ENCODE results near the gene CRABP2.

DNA sequence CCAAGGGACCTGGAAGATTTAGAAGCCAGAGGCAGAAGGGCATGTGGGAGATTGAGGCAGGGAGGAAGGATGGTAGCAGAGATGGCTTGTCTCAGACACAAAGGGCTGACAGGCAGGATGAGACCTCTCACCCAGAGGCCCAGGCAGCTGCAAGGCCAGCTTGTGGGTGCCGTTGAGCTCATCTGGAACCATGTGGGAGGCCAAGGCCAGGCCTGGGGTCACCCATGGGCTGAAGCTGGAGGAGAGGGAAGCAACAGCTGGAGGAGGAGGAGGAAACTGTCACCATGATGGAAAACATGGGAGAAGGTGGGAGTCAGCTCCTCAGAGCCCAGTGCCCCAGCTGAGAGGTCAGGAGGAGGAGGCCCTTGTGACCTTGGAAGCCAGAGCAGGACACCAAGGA lies 6.4 kb downstream of the CRABP2 start:
- TF ChIP-seq, protein P1, sequence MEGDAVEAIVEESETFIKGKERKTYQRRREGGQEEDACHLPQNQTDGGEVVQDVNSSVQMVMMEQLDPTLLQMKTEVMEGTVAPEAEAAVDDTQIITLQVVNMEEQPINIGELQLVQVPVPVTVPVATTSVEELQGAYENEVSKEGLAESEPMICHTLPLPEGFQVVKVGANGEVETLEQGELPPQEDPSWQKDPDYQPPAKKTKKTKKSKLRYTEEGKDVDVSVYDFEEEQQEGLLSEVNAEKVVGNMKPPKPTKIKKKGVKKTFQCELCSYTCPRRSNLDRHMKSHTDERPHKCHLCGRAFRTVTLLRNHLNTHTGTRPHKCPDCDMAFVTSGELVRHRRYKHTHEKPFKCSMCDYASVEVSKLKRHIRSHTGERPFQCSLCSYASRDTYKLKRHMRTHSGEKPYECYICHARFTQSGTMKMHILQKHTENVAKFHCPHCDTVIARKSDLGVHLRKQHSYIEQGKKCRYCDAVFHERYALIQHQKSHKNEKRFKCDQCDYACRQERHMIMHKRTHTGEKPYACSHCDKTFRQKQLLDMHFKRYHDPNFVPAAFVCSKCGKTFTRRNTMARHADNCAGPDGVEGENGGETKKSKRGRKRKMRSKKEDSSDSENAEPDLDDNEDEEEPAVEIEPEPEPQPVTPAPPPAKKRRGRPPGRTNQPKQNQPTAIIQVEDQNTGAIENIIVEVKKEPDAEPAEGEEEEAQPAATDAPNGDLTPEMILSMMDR (IDR thresholded peaks at IDR 0.05; ENCODE audit: low read depth, low read length, poor library complexity, severe bottlenecking): no peak
- TF ChIP-seq EZH2phosphoT487 (IDR thresholded peaks at IDR 0.05; ENCODE audit: borderline replicate concordance, low read length): no peak

Data from DOHH2 (cell line).